Vagina (tissue), 2 donors: ENCODE measurements around the gene SEMA3B. TPM values are rescaled to one million over a fixed set of nuclear protein-coding genes. Genes with fewer than 3 reads are reported as not detected.
"Not testable (repeated sequence)": the region's sequence is repeated elsewhere in the genome, so short reads cannot be mapped to it uniquely, and the experiment has no call there.

Source experiments
- DNase-seq, 2 donors: peaks; one replicate each; pipeline ENCODE4 v3.0.0-alpha.2; 2017; ENCODE audit errors: extremely low spot score in 2 of 2
- H3K27ac ChIP-seq: fragments of 200-600 bp; sonication (generic); one replicate; pipeline ENCODE4 v1.5.1; 2019
- H3K27me3 ChIP-seq: fragments of 200-600 bp; sonication (generic); one replicate; pipeline ENCODE4 v1.5.1; 2019
- H3K36me3 ChIP-seq, 2 donors: fragments of 200-600 bp; sonication (generic); one replicate each; pipeline ENCODE4 v1.5.1; 2017 to 2019
- H3K4me1 ChIP-seq: fragments of 200-600 bp; sonication (generic); one replicate; pipeline ENCODE4 v1.5.1; 2019
- H3K4me3 ChIP-seq, 2 donors: fragments of 200-600 bp; sonication (generic); 1 replicate in 1 of 2; 2 replicates in 1 of 2; pipeline ENCODE4 v1.5.1; 2016 to 2019
- H3K9me3 ChIP-seq: fragments of 200-600 bp; sonication (generic); one replicate; pipeline ENCODE4 v1.5.1; 2019
- CTCF ChIP-seq, 3 experiments: fragments of 450-650 bp in 2 of 3; fragments of 200-600 bp in 1 of 3; sonication (generic) in 1 of 3; IDR thresholded peaks; one replicate each; pipeline ENCODE4 v1.5.1; 2017 to 2019; ENCODE audit warnings: antibody characterized with exemption in 3 of 3, mild to moderate bottlenecking in 2 of 3, moderate library complexity in 2 of 3
- POLR2A ChIP-seq, 2 donors: fragments of 450-650 bp; IDR thresholded peaks; one replicate each; pipeline ENCODE4 v1.6.1; 2017; ENCODE audit warnings: antibody characterized with exemption in 2 of 2, mild to moderate bottlenecking in 2 of 2, moderate library complexity in 2 of 2
- POLR2AphosphoS5 ChIP-seq, 2 donors: sonication (generic); formaldehyde crosslinking; IDR thresholded peaks; one replicate each; pipeline ENCODE4 v1.9.0; 2017; ENCODE audit warnings: antibody characterized with exemption in 2 of 2, mild to moderate bottlenecking in 2 of 2, low read depth in 1 of 2; ENCODE audit not compliant: insufficient read depth in 1 of 2
- intact Hi-C: fragments of 100-400 bp; cut with DNase I; formaldehyde crosslinking; loops from one replicate; pipeline ENCODE4 v1.15.1; 2023
- total RNA-seq: library from RNA; depleted of rRNA; stranded (reverse); fragments of >200 nt; gene quantifications from one replicate; pipeline ENCODE4 v1.2.3, GENCODE V29; 2016

SEMA3B gene
- total RNA-seq, 1 donor from 2014 or later, result 32.9 TPM

- H3K4me3 ChIP-seq, result no peak overlapping the region
- TF ChIP-seq POLR2AphosphoS5 (IDR thresholded peaks at IDR 0.05; ENCODE audit: insufficient read depth in 1 of 2, low read depth in 1 of 2) (no peak), CTCF (IDR thresholded peaks at IDR 0.05) (no peak), POLR2A (IDR thresholded peaks at IDR 0.05) (no peak)
- no peak overlapping the region for H3K27ac ChIP-seq
- H3K27me3 ChIP-seq, result no peaks in the 10 kb centered on the region
- no peaks in the 10 kb centered on the region for H3K9me3 ChIP-seq
- peaks cover 15% of the 10 kb centered on the region for H3K4me1 ChIP-seq
- intact Hi-C loops, result no loop called here
- DNase-seq, result no peak
- no peaks in the 10 kb centered on the region for H3K36me3 ChIP-seq
Observed at GRCh38 chr3:50222169-50222528, 46.8 kb upstream of the SEMA3B start.

- no peak overlapping the region for H3K4me3 ChIP-seq
- peaks cover 25% of the 10 kb centered on the region for H3K4me1 ChIP-seq
- H3K9me3 ChIP-seq, result no peaks in the 10 kb centered on the region
- DNase-seq, result no peak
- no peak overlapping the region for H3K27ac ChIP-seq
- intact Hi-C loops, result loop anchor here (2.0 to 5.0 kb wide), 2 partner anchors 32 to 48 kb away; no protein-coding TSS in a partner anchor
- no peaks in the 10 kb centered on the region for H3K27me3 ChIP-seq
- TF ChIP-seq POLR2AphosphoS5 (IDR thresholded peaks at IDR 0.05; ENCODE audit: insufficient read depth in 1 of 2, low read depth in 1 of 2) (no peak), POLR2A (IDR thresholded peaks at IDR 0.05) (no peak), CTCF (IDR thresholded peaks at IDR 0.05) (no peak)
- no peaks in the 10 kb centered on the region for H3K36me3 ChIP-seq
Observed at GRCh38 chr3:50224639-50225038, 44.3 kb upstream of the SEMA3B start.

- Histone ChIP-seq H3K4me3 (peak overlapping the region; percentile 72 to 90), H3K27me3 (no peaks in the 10 kb centered on the region), H3K27ac (peak overlapping the region; percentile 91), H3K4me1 (peaks cover 25% of the 10 kb centered on the region), H3K9me3 (no peaks in the 10 kb centered on the region), H3K36me3 (no peaks in the 10 kb centered on the region)
- intact Hi-C loops, result loop anchor here (2.0 to 5.0 kb wide), 2 partner anchors 20 to 45 kb away; no protein-coding TSS in a partner anchor
- no peak for TF ChIP-seq POLR2AphosphoS5 (IDR thresholded peaks at IDR 0.05; ENCODE audit: insufficient read depth in 1 of 2, low read depth in 1 of 2)
- TF ChIP-seq POLR2A (IDR thresholded peaks at IDR 0.05), result no peak
- TF ChIP-seq CTCF (IDR thresholded peaks at IDR 0.05), result no peak
- DNase-seq, result no peak
Observed at GRCh38 chr3:50226888-50227389, 42.0 kb upstream of the SEMA3B start.

- DNase-seq, result peak in 1 of 2 donors; percentile 93
- Histone ChIP-seq H3K36me3 (no peaks in the 10 kb centered on the region), H3K27ac (peak overlapping the region; percentile 91), H3K4me3 (peak overlapping the region; percentile 72 to 90), H3K27me3 (no peaks in the 10 kb centered on the region), H3K9me3 (no peaks in the 10 kb centered on the region), H3K4me1 (peaks cover 25% of the 10 kb centered on the region)
- TF ChIP-seq CTCF (IDR thresholded peaks at IDR 0.05) (peak; percentile 72 to 93 (median 72)), POLR2AphosphoS5 (IDR thresholded peaks at IDR 0.05; ENCODE audit: insufficient read depth in 1 of 2, low read depth in 1 of 2) (peak; percentile 77 to 82), POLR2A (IDR thresholded peaks at IDR 0.05) (no peak)
- intact Hi-C loops, result loop anchor here (2.0 to 5.0 kb wide), 2 partner anchors 19 to 45 kb away; no protein-coding TSS in a partner anchor
Observed at GRCh38 chr3:50227390-50228183, 41.4 kb upstream of the SEMA3B start.

- intact Hi-C loops, result loop anchor here (5.0 kb wide), 1 partner anchor 44 kb away; no protein-coding TSS in a partner anchor
- H3K36me3 ChIP-seq, DNase-seq, H3K27me3 ChIP-seq, H3K9me3 ChIP-seq: not testable (repeated sequence)
- peaks cover 25% of the 10 kb centered on the region for H3K4me1 ChIP-seq
- H3K4me3 ChIP-seq, result peak overlapping the region; percentile 72 to 90
- H3K27ac ChIP-seq, result peak overlapping the region; percentile 91
Observed at GRCh38 chr3:50228184-50228763, 40.7 kb upstream of the SEMA3B start.
